Measurements from ENCODE around the gene HSFX3.
"Not testable (repeated sequence)": the region's sequence is repeated elsewhere in the genome, so short reads cannot be mapped to it uniquely, and the experiment has no call there.

GRCh38 chrX:149534926-149535602, 14.7 kb downstream of the HSFX3 start:
- TF ChIP-seq, protein P1, sequence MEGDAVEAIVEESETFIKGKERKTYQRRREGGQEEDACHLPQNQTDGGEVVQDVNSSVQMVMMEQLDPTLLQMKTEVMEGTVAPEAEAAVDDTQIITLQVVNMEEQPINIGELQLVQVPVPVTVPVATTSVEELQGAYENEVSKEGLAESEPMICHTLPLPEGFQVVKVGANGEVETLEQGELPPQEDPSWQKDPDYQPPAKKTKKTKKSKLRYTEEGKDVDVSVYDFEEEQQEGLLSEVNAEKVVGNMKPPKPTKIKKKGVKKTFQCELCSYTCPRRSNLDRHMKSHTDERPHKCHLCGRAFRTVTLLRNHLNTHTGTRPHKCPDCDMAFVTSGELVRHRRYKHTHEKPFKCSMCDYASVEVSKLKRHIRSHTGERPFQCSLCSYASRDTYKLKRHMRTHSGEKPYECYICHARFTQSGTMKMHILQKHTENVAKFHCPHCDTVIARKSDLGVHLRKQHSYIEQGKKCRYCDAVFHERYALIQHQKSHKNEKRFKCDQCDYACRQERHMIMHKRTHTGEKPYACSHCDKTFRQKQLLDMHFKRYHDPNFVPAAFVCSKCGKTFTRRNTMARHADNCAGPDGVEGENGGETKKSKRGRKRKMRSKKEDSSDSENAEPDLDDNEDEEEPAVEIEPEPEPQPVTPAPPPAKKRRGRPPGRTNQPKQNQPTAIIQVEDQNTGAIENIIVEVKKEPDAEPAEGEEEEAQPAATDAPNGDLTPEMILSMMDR (conservative IDR thresholded peaks at IDR 0.05) = not testable (repeated sequence)
- TF ChIP-seq EZH2 (IDR thresholded peaks at IDR 0.05; ENCODE audit: low read depth) = not testable (repeated sequence)

Data from PC-9 (cell line).